ENCODE data around the gene EML6. TPM values are rescaled to one million over a fixed set of nuclear protein-coding genes. Genes with fewer than 3 reads are reported as not detected.

Gene EML6
- total and polyA plus RNA-seq, 2 of the 8 experiments (the other 6 are each of a cell fraction or from before 2014, with no cell fraction given) = 1.2 to 1.6 TPM

GRCh38 chr2:54725343-54726099 lies 2.1 kb downstream of the EML6 start:
- Histone ChIP-seq H3K9ac (replicated peaks in 1 of 4; ENCODE audit: extremely low read depth in 1 of 4, low read depth in 3 of 4, low read length in 3 of 4) (no peak overlapping the region), H3K79me1 (ENCODE audit: low read depth, low read length) (no peaks in the 10 kb centered on the region), H3K27ac (ENCODE audit: low read depth, low read length) (no peak overlapping the region), H3K4me3 (ENCODE audit: extremely low read depth in 1 of 4, insufficient read depth in 2 of 4, low read depth in 3 of 4, low read length in 4 of 4) (peak overlapping the region; percentile 68 to 93 (median 88)), H2AK5ac (ENCODE audit: low read depth, low read length) (no peak overlapping the region), H2BK20ac (ENCODE audit: low read length) (no peak overlapping the region), H3K23ac (ENCODE audit: insufficient read length) (no peak overlapping the region), H3K23me2 (ENCODE audit: low read depth, low read length) (peaks cover 11% of the 10 kb centered on the region; the same call in 1 of the 2 replicates), H2BK120ac (replicated peaks; ENCODE audit: low read depth, low read length) (no peak overlapping the region), H2BK15ac (ENCODE audit: low read length) (no peak overlapping the region), H3K27me3 (replicated peaks in 1 of 4; ENCODE audit: control insufficient read depth in 3 of 4, extremely low read depth in 1 of 4, insufficient read depth in 3 of 4, low read length in 3 of 4) (peaks cover 16 to 37% (median 22%) of the 10 kb centered on the region in 4 experiments), H4K8ac (ENCODE audit: extremely low read depth, insufficient read depth, low read length) (no peak overlapping the region), H2BK12ac (ENCODE audit: low read depth, low read length) (no peak overlapping the region), H3K9me3 (ENCODE audit: insufficient read depth in 2 of 2, low read depth in 1 of 2, low read length in 1 of 2) (no peaks in the 10 kb centered on the region), H4K20me1 (replicated peaks in 1 of 2; ENCODE audit: control insufficient read depth in 1 of 2, insufficient read depth in 2 of 2, low read length in 2 of 2) (peaks cover 0 to 2% of the 10 kb centered on the region in 2 experiments), H2BK5ac (ENCODE audit: low read depth, low read length) (no peak overlapping the region), H2AFZ (ENCODE audit: low read length) (no peak overlapping the region), H3K4ac (replicated peaks; ENCODE audit: insufficient read length, low read depth, low read length) (no peak overlapping the region), H4K5ac (ENCODE audit: insufficient read length, low read depth, low read length) (no peak overlapping the region), H3K4me1 (replicated peaks in 1 of 4; ENCODE audit: control insufficient read depth in 3 of 4, insufficient read depth in 4 of 4, low read length in 3 of 4) (peaks cover 0 to 9% (median 0%) of the 10 kb centered on the region in 4 experiments; a peak in 2 of 7 replicates), H3K18ac (ENCODE audit: extremely low read depth, low read length) (no peak overlapping the region), H3K56ac (replicated peaks; ENCODE audit: insufficient read length, low read depth, low read length) (no peak overlapping the region), H3K4me2 (ENCODE audit: insufficient read depth in 1 of 2, low read depth in 2 of 2, low read length in 2 of 2) (peak overlapping the region; percentile 93 to 94), H3K36me3 (ENCODE audit: control insufficient read depth in 2 of 4, insufficient read depth in 4 of 4, low read length in 3 of 4) (no peaks in the 10 kb centered on the region), H4K91ac (replicated peaks; ENCODE audit: insufficient read length, low read length) (no peak overlapping the region), H3K79me2 (ENCODE audit: control insufficient read depth in 1 of 2, insufficient read depth in 2 of 2, low read length in 2 of 2) (no peaks in the 10 kb centered on the region), H3K14ac (ENCODE audit: insufficient read length) (no peak overlapping the region)
- no peak for TF ChIP-seq CHD2 (IDR thresholded peaks at IDR 0.05; ENCODE audit: low read length)
- 0 out of 2 replicates have a peak, but pooled peaks have one; percentile 1 for TF ChIP-seq SUZ12 (IDR thresholded peaks at IDR 0.05; ENCODE audit: low read length)
- CTCF ChIA-PET (ENCODE audit: partially characterized antibody) = interaction anchor here (1.3 kb wide), 1 partner anchor 15 kb away, joined by 4 read pairs; no protein-coding TSS in a partner anchor
- FAIRE-seq = no peak
- POLR2A ChIA-PET (ENCODE audit: partially characterized antibody) = interaction anchor here (1.6 kb wide), 1 partner anchor 17 kb away, joined by 5 read pairs; no protein-coding TSS in a partner anchor
- DNase-seq (ENCODE audit: low read depth in 1 of 2, low spot score in 2 of 2) = no peak
- WGBS, 2 experiments (ENCODE audit: extremely low coverage in 1 of 2, insufficient coverage in 1 of 2, insufficient read length in 1 of 2, insufficient replicate concordance in 2 of 2, low coverage in 1 of 2, low lambda C conversion rate in 2 of 2, missing lambda C conversion rate in 1 of 2) = 46% methylated on average over 7 of the region's 8 CpGs; no CpG with 5 or more reads in 1 of the 2 experiments
